Measurements from ENCODE around the gene ZNF664.

Gene ZNF664

DNA sequence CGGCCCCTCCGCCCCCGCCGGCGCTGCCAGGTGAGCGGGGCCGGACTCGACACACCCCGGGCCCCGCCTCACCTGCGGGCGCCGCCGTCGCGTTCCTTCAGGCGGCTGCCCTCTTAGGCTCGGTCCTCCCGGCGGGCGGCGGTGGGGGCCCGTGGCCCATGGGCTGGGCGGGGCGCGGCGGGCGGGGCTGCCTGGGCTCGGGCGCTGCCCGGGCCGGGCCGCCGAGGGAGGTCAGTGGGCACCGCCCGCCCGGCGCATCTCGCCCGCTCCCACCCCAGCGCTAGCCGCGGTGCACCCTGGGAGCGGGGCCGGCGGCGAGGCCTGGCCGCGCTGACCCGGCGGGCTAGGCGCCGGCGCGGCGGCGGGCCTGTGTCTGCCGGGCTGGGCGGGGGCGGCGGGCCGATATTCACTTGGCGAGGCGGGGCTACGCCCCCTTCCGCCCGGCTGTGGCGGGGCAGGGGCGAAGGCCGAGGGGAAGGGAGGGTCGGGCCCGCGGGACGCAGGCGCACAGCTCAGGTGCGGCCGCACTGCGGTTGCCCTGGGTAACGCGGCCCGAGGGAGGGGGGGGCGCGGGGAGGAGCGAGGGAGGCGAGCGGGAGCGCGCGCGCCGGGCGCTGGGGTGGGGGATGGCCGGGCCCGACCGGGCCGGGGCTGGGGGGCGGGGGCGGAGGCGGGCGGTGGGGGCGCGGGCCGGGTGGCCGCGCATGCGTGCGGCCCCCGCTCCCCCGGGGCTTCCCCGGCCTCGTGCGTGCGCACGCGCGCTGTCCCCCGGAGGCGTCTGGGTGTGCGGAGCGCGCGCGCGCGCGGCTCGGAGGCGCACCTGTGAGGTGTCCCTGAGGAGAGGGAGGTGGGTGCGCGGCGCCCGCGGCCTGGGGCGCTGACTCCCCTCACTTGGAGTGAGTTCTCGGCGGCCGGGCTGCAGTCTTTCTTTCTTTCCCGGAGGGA, at the start of gene ZNF664, which contains the start of gene CCDC92:
Gene ZNF664 (plus strand): TSS at position 759 of the 945 bp plus-strand sequence. CDS start 38,930 bp downstream, outside the sequence.
Gene CCDC92 (minus strand): TSS at position 375 of the 945 bp plus-strand sequence. CDS start 28,526 bp downstream, outside the sequence.
- DNase-seq: peak; percentile 96

DNA sequence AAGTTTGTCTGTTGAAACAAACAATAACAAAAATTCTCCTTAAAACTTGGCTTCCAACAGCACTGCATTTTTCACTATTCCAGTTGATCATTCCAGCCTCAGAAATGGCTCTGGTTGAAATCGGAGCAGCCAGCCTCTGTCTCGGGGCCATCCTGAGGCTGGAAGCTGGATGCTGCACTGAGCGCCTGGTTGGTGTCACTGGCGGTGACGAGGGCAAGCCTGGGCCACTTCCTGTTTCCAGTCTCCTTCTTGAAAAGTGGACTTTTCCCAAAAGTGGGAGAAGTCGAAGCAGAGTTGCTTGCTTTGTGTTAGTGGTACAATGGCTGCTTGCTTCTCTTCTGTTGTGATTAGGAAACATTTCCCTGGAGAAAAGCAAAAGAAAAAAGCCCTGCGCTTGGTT, 49.1 kb upstream of the ZNF664 start:
- DNase-seq: no peak

DNA sequence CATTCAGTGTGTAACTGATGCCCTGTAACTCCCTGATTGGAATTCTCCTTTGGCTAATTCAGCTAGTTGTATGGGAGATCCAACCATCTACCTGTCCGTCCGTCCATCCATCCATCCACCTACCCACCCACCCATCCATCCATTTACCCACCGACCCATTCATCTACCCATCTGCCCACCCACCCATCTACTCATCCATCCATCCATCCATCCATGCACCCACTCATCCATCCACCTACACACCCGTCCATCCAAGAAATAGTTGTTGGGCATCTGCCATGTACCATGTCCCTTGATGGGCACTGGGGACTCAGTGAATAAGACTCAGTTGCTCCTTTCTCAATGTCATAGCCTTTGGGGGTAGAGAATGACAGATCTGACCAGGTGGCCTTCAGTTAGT, 48.5 kb upstream of the ZNF664 start:
- no peak for DNase-seq

DNA sequence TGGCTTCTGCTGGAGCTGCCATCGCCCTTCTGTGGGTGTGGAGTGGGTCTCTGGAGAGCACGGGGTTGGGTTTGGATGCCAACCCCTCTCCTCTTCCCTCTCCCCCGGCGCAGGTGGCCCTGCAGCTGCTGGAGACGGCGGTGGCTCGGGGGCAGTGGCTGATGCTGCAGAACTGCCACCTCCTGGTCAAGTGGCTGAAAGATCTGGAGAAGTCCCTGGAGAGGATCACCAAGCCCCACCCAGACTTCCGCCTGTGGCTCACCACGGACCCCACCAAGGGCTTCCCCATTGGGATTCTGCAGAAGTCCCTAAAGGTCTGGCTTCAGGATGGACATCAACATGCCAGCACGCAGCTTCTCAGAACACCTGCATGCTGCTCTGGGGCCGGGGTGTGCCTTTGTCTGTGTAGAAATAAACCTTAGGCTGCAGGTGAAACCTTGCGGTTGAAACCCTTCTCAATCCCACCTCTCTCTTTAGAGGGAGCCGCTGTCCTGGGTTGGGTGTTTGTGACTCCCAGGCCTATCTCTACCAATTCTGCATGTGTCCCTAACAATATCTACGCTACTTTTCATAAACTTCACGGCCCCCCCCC, 44.6 kb upstream of the ZNF664 start:
- no peak for DNase-seq

DNA sequence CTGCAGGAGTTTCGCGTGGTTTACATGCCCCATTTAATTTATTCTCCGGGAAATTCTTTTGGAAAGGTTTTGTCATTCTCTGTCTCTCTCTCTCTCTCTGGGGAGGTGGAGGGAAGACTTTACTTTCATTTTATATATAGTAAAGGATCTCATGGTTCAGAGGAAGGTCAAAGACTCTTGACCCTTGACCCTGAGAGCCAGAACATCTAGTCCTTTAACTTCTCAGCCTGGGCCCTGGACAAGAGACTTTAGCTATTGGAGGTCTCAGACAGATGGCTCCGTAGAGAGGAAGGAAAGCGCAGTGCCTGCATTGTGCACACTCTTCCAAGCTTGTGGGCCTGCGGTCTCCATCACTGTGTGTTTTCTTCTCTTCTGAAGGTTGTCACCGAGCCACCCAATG, 44.1 kb upstream of the ZNF664 start:
- DNase-seq: no peak

DNA sequence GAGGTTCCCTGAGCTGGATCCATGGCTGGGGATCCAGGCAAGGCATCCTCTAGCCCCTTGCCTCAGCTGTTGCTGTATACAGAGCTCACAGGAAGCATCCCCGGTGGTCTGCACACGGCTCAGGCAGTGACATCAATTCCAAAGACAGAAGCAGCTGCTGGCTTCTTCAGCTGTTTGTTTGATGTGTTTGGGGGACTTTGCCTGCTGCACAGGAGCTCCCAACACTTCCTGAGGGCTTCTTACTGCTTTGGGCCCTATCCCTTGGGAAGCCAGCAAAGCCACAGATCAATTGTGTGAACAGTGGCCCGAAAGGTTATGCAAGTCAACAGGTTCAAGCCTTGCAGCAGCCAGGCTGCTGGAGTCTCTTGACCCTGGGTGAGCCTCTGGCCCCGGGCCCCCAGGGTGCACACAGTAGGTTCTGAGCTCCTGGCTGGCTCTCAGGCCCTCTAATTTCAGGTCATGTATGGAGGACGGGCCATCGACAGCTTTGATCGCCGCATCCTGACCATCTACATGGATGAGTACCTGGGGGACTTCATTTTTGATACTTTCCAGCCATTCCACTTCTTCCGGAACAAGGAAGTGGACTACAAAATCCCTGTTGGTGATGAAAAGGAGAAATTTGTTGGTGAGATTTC, 43.0 kb upstream of the ZNF664 start:
- no peak for DNase-seq

DNA sequence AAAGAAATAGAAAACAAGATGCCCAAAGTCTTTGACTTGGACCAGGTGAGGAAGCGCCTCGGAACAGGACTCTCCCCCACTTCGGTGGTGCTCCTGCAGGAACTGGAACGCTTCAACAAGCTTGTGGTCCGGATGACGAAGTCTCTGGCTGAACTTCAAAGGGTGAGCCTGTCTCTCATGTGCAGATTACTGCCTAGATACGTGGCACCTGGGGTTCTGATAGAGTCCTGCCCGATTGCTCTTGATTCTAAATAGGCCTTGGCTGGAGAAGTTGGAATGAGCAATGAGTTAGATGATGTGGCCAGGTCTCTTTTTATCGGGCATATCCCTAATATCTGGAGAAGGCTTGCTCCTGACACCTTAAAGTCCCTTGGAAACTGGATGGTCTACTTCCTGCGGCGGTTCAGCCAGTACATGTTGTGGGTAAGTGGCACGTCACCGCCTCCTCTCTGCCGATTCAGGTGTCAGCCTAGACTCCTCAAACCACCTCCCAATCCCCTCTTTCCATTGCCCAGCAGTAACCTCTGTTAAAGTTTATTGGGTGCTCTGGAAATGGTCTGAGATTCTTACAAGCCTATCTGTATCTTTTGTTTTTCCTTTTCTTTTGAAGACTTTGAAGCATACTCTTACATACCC, 41.2 kb upstream of the ZNF664 start:
- DNase-seq: peak; percentile 42

DNA sequence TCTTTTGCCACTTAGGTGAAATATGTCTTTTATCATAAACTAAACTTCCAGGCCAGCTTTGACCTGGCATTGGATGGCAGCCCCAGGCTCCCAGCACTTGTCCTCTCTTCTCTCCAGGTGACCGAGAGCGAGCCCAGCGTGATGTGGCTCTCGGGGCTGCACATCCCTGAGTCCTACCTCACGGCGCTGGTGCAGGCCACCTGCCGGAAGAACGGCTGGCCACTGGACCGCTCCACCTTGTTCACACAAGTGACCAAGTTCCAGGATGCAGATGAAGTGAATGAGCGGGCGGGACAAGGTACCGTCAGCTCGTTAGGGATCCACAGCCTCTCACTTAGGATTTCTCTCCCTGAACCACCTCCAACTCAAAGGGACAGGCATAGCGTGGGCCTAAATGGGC, 39.8 kb upstream of the ZNF664 start:
- DNase-seq: no peak

DNA sequence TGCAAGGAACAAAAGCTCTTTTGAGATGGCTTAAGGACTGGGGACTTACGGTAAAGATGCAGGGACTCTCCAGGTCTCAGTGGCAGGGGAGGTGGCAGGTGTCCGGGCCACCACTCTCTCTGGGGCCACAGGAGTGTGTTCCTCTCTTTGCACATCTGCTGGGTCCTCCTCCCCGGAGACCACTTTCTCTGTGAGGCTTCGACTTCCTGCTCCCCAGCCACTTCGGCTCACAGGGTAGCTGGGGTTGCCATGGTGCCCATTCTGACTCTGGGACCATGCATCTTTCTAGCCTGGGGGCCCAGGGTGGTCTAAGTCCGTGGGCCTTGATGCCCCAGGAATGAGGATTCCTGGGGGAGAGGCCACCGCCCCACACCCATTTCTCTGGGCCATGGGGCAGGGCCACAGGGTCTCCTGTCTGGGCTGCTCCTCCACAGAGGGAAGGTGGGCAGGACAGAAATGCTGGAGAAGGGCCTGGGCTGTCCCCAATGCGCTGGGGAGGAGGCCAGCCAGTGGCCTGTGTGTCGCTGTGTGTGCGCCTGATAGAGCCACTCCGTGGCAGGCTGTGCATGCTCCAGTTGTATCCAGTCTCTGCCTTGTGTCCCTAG, 38.9 kb upstream of the ZNF664 start:
- no peak for DNase-seq

DNA sequence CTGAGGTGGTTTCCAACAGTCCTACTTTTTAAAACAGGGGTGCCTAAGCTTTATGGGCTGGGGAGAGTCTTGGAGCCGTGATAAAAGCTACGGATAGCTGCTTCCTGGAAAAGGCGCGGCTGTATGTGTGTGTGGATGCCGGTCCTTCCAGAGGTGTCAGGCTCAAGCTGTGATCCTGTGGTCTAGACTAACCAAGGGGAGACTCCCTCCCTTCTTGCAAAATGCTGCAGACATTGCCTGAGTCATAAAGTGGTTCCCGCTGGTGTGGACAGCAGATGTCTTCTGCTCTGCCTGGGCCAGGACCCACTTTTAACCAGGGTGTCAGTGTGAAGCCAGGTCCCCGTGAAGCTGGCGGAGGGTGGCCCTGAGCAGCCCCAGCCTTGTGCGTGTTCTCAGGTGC, 38.2 kb upstream of the ZNF664 start:
- DNase-seq: no peak

DNA sequence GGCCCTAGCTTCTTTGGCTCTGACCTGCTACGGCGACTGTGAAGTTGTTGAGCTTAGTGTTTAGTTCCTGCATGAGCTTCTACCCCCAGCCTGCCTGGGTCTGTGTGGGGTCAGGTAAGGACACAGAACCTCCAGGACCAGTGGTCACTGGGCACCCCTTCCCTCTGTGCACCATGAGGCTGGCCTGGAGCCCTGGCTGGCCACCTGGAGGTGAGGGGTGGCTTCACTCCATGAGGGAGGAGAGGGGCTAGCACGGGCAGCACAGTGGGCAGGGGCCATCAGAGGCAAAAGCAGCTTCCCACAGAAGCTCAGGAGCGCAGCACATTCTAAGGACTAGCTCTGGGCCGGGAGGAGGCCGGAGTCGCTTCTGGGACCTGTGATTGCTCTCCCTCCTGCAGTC, 37.1 kb upstream of the ZNF664 start:
- DNase-seq: no peak

DNA sequence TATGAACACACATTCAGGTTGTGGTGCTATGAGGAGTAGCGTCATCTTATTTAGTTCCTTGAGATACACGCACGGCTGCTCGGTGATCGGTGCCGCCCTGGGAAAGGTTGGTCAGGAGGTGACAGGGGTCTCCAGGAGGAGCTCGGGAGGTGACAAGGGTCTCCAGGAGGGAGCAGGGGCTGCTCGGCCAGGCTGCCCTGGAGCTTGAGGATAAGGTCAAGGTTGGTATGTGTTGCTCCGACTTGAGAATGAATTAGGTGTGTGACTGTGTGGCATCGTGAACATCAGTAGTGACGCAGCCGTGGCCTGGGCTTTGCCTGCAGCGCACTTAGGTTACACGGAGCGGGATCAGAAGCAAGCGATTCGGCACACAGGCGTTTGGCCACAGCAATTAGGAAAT, 36.5 kb upstream of the ZNF664 start:
- DNase-seq: no peak

DNA sequence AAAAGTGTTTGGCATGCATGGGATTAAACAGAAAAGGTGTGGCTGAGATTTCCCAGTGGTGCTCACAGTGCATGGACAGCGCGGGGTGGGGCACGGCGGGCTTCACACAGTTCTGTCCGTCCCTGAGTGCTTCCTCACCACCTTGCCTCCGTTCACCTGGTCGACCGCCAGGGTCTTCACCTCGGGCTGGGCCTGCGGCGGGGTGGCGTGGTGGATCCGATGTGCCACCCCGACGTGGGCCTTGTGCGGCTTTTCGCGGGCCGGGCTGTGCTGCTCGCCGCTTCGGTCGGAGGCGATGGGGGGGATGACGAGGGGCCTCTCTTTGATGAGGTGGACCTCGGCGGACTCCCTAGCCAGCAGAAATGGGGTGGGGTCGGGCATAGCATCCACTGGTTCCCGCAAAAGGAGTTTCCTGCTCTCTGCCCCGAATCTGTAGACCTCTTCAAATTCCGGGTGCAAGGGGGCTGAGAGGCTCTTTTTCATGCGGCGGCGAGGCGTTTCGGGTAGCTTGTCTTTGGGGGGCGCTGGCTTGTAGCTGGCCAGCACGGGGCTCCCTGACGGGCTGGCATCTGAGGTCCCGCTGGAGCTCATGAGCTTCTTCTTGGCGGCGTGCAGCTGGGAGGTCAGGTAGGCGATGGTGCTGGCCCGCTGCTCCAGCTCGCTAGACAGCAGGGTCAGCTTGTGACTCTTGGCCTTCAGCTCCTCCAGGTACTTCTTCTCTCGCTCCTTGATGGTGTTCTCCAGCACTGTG, 35.9 kb upstream of the ZNF664 start:
- no peak for DNase-seq

DNA sequence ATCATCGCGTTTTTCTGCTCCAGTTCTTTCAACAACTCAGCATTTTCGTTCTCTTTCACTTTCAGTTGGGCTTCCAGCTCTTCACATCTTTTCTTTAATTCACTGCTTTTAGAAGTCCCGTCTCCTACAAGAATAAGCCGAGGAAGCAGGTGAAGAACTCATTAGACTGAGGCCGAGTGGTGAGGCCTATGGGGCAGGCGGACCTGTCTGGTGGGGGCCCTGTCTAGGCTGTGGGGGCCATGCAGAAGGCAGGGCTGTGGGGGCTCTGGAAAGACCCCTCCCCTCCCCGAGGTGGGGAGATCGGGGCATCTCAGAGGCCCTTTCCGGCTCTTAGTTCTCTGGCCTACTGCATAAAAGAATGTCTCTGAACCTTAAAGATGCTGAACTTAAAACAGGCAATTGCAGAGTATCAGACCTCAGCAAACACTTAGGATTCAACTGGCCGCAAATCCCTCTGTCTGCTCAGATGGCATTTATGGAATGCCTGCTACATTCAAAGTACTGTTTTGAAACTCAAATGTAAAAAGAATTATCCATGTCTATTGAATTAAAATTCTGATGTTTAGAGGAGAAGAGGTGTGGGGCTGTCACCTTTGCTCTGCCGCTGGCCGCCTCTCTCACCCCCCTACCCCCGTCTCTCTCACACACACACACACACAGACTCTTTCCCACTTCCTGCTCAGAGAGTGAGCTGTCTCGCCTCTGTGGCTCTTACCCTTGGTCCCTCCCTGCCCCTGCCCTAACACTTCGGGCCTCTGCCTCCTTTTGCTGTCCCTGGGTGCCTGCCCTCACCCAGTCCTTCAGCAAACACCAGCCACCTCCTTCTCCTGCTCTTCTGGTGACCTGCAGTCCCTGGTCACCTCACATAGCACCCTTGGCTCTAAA, 35.1 kb upstream of the ZNF664 start:
- DNase-seq: peak; percentile 67

DNA sequence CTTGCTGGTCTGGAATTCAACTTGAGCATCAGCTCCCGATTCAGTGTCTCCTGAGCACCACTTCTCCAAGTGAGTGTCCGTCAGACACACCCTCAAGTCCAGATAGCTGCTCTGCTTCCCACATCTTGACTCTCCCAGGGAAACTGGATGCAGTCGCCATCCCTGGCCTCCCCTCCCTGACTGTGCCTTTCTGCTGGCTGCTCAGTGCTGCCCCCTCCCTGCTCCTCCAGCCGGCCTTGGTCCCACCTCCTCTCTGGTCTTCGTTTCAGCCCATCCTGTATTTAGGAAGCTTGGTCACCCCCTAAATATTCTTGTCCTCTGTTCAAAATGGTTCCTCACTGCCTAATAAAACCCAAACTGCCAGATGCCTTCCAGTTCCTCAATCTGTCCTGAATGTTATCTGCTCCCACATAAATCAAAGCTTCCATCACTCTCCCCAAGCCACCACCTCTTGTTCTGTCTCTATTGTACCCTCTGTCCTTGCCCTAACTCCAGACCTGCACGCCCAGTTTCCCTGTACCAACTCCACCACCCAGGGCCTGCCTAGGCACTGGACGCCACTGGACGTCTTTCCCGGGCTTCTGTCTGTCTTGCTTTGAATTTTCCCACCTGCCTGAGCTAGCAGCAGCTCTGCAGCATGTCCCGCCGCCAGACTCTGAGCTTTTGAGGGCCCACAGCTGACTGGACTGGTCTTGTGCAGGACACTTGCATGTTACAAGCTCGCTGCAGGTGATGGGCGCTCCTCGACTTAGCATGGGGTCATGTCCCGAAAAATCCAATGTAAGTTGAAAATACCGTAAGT, 34.1 kb upstream of the ZNF664 start:
- no peak for DNase-seq

DNA sequence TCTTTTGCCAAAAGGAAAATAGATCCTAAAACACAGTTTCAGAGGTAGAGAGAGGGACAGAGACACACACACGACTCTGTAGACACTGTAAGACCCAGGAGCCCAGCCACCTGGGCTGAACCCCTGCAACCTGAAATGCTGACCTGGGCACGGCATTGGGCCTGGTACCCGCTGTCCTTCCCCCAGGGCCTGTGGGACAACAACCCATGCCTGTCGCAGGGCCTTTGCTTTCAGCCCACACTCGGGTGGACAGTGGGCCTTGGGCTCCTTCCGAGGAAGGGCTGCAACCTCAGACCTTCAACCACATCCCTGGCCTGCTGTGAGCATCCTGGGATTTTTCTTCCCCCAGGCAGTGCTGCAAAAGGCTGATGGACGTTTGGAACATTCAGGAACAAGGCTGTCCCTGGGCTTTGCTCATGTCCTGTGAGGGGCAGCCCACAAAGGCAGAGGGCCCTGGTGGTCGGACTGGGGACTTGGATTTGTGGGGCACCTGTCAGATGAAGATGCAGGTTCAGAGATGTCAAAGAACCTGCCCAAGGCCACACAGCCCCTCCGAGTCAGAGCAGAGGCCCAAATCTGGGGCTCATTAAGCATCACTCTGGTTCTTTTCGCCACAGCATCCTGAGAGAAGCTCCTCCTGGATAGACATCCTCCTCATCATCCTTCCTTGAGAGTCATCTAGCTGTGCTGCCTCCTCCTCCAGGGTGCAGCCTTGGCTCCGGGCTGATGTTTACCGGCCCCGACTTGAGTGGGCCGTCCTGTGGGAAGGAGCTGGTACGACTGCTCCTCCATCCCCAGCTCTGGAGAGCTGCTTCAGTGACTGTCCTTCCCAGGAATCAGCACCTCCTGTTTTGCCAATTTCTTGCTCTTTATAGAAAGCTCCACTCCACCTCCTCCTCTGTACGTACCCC, 33.0 kb upstream of the ZNF664 start:
- no peak for DNase-seq

DNA sequence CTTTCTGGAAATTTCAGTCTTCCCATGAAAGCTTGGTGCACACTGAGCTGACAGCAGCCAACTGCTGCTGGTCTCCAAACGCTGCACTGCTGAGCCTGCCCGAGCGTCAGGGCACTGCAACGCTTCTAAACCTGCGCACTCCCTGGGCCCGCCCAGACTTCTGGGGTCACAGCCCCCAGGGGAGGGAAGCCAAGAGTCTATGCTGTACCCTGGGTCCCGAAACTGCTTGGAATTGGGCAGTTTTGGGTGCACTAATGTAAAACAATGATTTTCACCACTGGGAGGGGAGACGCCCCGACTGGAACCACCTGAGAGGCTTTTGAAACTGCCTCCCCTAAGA, 32.4 kb upstream of the ZNF664 start:
- DNase-seq: no peak

DNA sequence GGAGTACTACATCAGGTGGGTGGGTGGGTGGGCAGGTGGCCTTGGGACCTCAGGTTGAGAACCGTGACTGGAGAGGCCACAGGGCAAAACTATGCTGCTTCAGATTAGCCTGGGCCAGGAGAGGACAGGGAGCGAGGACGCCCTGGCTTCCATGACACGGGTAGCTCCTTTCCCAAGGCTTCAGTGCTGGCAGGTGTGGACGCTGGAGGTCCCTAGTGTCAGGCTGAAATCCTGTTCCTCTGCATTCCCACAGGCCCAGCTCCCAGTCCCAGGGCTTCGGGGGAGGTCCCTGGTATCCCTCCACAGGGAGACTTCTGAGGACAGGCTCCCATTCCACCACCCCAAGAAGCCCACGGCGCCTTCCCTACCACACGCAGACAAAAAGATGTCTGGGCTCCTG, 32.0 kb upstream of the ZNF664 start:
- no peak for DNase-seq

DNA sequence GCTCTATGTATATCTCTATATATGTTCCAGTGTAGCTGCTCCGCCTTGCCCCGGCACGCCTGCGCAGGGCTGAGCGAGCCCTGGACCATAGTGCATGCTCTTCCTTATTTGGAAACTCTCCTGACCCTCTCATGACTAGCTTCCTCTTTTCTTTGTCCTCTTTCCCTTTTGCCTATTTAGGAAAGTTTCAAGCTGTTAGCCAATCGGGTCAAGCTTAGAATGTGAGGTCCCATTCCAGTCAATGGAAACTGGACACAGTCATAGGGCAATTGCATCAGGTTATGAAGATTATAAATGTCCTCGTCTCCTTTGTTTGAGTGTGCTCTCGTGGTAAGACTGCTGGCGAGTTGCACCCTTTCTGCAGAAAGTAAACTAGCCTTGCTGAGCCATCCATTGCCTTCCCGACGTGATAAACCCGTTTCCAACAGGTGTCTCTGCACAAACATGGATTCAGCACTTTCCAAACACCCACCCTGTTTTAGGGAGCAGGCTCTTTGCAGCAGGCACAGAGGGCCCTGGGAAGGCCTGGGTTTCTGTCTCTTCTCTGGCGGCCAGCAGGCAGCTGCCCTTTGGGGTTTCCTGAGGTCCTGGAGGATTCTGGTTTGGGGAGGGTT, 31.3 kb upstream of the ZNF664 start:
- no peak for DNase-seq
